HG02610 (cell line): ENCODE data around the gene MDGA2.

Experiments
- ATAC-seq: cut with Tn5 transposase; IDR thresholded peaks from one replicate; pipeline ENCODE4 v1.9.1; 2021; ENCODE audit warnings: mild to moderate bottlenecking, moderate library complexity; ENCODE audit not compliant: unreplicated experiment

Gene MDGA2

DNA sequence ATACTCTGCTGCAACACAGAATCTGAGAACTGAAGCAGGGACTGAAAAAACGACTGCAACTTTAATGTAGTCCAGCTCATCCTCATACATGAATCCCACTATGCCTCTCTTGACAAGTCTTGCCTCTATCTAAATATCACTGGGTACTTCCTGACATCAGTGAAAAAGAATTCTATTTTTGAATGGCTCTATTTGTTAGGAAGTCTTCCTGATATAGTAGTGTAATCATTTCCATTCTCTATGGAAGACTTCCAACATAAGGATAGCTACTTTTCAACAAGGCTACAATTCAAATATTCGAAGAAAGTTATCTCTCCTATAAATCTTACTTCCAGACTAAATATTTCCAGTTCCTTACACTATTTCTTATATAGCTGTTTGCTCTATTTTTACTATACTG, 167.5 kb downstream of the MDGA2 start:
- no peak for ATAC-seq

GRCh38 chr14:47500369-47500768, 175.0 kb downstream of the MDGA2 start:
- ATAC-seq = no peak

DNA sequence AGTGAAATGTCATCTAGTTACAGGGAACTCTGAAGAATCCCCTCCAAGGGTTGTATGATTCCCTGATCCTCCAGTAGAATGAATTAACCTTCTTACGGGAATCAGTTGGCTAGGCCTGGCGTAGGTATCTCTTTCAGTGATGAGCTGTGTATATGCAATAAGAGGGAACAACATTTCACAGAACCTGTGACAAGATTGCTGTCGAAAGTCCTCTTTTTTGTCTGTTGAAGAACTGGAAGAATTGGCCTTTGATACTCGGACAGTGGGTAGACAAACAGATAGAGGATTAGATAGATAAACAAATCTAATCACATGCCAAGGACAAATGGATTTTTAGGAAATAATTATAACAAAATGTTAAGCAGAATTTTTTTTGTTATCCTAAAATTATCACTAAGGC, 184.6 kb downstream of the MDGA2 start:
- ATAC-seq = no peak

GRCh38 chr14:47490353-47490752, 185.1 kb downstream of the MDGA2 start:
- ATAC-seq = no peak

GRCh38 chr14:47485421-47485820, 190.0 kb downstream of the MDGA2 start:
- ATAC-seq = no peak

- ATAC-seq = no peak
These were observed 192.0 kb downstream of the MDGA2 start for GRCh38 chr14:47483449-47483848.

- no peak for ATAC-seq
These were observed 204.3 kb downstream of the MDGA2 start for GRCh38 chr14:47471075-47471474.

GRCh38 chr14:47466916-47467315, 208.5 kb downstream of the MDGA2 start:
- no peak for ATAC-seq

DNA sequence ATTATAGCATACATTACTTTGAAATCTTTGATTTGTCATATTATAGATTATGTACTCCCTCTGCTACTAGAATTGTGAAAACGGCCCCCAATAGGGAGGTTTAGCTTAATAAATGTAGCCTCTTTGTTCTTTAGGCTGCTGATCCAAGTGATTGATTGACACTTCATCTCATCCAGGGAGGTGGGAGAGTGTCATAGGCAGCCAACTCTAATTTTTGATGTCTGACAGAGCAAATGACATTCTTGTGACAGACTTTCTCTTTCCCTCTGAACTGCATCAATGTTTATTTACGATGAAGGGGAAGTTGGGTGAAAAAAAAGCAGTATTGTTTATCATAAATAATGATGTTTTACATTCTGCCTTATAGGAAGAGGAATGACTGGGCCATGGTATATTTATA, 221.4 kb downstream of the MDGA2 start:
- ATAC-seq = no peak

- ATAC-seq = no peak
These were observed 228.3 kb downstream of the MDGA2 start for GRCh38 chr14:47447076-47447475.

DNA sequence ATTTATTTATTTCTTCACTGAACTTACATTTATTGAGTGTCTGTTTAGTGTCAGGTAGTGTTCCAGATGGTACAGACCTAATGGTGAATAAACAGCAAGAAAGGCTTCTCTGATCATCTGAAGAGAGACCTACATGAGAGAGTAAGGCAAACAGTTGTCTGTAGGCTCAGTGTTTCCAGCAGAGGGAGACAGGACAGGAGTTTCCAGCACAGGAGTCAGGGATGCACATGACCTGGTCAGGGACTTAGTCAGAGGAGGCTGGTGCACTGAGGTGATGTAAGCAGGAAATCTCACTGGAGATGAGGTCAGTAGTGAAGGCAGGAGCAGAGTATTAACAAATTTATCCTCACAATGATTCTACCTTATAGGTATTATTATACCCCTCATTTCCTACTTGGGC, 233.2 kb downstream of the MDGA2 start:
- no peak for ATAC-seq

- no peak for ATAC-seq
These were observed 235.5 kb downstream of the MDGA2 start for GRCh38 chr14:47439953-47440352.

DNA sequence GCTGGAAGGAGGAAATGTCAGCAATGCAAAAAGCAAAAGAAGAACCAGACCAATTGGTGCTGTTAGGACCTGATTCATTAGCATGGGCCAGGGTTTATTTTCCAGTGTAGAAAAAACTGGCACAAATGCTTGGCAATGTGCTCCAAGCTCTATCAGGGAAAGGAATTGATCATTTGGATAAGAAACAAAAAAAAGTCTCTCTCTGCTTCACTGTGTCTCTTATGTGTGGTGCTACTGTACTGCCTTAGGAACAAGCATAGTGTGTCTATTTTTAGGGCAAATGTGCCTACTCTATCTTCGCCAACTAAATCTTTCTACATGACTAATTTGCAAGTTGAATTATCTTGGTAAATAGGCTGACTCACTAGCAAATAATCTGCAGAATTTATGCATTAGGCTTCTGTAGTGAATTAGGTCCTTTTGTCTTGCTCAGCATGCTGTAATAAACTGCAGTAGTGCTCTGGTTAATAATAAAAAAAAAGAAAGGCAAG, 236.7 kb downstream of the MDGA2 start:
- no peak for ATAC-seq

DNA sequence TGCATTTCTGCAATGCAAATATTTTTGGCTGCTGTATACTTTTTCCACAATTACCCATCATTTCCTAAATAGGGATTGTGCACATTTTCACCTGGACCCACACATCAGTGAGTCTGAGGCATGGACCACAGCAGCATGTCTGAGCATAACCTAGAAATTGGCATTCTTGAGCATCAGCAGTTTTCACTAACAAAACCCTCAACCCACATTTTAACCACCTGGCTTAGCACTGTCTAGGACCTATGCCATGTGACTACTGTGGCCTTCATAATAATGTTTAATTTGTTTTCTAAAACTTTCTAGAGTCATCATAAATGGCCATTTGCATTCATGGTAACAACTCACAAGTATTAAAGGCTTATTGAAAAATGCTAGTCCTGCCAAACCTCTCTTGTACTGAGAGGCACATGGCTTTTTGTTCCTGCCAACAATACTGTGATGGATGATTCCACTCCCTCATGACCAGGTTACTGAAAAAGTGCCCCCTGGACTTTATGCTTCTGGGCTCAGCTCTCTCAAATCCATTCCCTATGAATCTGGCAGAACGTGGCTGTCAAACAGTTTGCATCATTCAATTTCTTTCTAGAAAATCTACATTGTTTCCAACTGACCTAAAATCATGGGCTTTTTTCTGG, 240.0 kb downstream of the MDGA2 start:
- no peak for ATAC-seq

- ATAC-seq = no peak
These were observed 247.8 kb downstream of the MDGA2 start for GRCh38 chr14:47427629-47428028.

DNA sequence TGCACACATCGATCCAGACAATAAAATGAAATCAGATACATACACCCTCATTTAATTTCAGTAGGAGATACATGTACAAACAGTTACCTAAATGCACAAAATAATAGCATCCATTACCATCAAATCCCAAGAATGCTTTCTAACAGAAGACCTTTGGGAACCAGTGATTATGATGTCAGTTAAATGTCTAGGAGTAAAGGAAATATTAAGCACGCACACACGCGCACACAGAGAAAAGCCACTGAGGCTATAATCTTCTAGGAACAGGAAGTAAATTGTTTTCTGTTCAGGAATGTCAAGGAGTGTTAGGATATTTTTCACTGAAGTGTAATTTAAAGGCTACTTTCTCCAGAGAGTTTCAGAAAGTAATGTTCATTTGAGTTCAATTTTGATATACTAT, 250.1 kb downstream of the MDGA2 start:
- no peak for ATAC-seq

DNA sequence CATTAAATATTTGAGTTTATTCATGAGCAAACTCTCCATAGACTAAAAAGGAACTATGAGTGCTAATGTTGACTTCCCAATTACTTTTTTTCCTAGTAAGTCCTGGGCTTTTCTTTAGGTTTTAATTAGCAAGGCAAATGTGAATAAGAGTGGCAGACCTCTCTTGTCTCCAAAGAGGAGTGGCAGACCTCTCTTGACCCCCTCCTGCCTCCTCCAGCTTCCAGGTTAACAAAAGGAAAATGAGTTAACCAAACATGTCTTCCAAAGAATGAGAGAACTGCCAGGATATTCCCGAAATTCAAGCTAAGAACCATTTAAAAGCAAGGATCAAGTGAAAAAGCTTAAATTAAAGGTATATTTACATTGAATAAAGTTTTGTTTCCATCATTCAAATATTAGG, 253.2 kb downstream of the MDGA2 start:
- no peak for ATAC-seq

DNA sequence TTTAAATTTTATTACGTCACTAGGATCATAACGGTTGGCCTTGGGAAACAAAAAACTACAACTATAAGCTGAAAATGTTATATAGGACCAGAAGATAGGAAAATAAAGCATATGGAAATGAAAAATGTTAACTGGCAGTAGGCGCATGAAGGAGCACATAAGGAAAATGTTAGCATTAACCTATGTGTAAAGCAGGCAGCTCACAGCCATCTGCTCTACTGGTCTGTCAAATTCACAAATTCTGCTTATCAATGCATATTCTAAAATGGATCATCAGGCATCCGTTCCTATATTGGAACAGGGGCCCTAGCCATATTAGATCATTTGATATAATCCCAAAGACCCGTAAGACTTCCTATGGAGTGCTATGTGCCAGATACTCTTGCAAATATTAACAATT, 263.9 kb downstream of the MDGA2 start:
- ATAC-seq = no peak

GRCh38 chr14:47392326-47392725, 283.1 kb downstream of the MDGA2 start:
- ATAC-seq = no peak

- ATAC-seq = no peak
These were observed 284.4 kb downstream of the MDGA2 start for GRCh38 chr14:47390831-47391504.

- ATAC-seq = no peak
These were observed 285.9 kb downstream of the MDGA2 start for GRCh38 chr14:47389535-47389934.

DNA sequence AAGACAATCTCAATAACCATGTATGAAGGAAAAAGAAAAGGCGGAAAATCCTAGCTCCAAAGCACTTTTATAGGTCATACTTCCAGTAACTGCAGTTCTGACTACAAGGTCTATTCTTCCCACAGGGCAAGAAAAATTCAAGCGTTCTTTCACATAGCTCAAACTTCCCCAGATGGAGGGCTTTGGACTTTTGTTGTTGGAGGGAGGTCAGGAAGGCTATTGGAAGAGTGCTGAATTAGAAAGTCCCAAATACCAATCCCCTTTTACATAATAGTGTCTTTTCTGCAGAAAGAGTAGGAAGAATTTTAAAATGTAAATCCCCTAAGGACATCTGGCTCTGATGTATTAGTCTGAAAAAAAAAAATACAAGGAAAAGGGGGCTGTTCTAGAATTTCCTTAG, 309.4 kb downstream of the MDGA2 start:
- no peak for ATAC-seq

GRCh38 chr14:47365233-47365632, 310.2 kb downstream of the MDGA2 start:
- ATAC-seq = no peak
